GM10847 (cell line): ENCODE results near the gene ISX.

Experiments used
- POLR2A ChIP-seq: IDR thresholded peaks from 2 replicates; pipeline ENCODE4 v1.6.1; 2011; ENCODE audit not compliant: insufficient read length; ENCODE audit errors: extremely low read depth

ISX gene

DNA sequence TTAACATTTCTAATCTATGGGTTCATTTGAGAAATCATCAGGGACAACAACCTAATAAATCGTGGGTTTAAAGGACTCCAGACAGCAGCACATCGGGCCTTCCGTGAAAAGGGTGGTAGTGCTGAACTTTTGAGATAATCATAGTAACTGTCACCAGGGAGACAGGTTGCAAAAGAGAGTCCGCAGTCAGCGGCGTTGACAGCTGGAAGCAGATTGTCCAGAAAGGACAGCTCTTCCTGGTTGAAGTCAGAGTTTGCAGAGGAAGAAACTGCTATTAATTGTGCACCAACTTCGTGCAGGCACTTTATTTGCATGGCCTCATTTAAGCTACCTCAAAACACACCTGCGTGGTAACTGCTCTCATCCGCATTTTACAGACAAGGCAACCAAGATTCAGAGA is 20.5 kb upstream of the ISX start:
- TF ChIP-seq POLR2A = no peak

DNA sequence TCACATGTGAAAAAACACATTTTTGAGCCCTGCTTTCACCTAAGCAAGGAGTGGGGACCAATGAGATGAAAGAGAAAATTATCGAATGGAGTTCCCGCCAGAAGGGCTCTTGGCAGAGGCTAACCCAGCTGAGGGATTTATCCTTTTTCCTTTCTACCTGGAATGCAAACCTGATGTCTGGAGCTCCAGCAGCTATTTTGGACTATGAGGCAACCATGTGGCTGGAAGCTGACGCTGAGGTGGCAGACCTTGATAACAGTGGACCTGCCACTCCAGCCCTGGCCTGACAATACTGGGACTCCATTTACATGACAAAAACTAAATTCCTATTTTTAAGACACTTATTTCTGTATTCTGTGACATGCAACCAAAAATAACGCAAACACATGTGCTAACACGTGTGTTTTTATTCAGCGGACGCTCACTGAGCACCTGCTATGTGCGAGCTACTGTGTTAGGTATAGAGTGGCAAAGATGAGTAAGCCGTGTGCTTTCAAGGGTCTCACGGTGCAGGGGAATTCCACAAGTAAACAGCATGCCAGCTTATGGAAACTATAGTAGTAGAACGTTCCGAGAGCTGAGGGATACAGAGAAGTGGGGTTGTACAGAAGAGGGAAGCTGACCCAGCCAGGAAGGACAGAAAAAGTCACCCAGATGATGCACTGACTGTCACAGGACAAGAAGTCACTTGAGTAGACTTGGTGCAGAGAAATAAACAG is 19.1 kb upstream of the ISX start:
- no peak for TF ChIP-seq POLR2A

DNA sequence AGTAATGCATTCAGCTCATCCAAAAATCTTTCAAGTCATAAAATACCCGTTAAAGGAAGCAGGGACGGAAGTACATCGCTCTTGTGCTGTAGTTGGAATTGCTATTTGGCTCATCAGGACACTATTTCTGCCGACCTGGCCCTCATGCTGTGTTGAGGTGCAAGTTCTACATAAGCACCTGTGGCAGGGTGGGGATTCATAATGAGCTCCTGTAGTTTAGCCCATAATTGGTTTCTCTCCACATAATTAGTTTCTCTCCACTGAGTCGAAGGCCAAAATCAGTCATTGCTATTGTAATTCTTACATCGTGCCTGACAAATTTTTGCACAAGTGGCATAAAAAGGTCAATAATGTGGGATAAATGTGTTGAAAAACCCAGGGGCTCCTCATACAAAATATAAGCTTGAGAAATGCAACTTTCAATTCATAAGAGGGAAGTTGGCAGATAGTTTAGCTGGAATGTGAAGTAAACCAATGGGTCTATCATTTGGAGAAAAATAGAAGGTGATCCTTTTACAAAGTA is 14.9 kb upstream of the ISX start:
- TF ChIP-seq POLR2A = no peak

DNA sequence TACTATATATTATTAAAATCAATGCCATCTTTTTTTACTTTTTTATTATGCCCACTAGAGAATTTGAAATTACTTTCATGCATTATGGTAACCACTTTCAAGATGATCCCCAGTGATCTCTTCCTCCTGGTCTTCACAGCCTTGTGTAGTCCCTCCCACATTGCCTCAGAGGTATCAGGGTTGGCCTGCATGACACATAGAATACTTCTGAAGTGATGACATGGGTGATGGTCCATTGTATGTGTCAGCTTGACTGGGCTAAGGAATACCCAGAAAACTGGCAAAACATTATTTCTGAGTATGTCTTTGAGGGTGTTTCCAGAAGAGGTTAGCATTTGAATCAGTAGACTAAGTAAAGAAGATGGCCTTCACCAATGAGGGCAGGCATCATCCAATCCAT is 14.2 kb upstream of the ISX start:
- TF ChIP-seq POLR2A = no peak

DNA sequence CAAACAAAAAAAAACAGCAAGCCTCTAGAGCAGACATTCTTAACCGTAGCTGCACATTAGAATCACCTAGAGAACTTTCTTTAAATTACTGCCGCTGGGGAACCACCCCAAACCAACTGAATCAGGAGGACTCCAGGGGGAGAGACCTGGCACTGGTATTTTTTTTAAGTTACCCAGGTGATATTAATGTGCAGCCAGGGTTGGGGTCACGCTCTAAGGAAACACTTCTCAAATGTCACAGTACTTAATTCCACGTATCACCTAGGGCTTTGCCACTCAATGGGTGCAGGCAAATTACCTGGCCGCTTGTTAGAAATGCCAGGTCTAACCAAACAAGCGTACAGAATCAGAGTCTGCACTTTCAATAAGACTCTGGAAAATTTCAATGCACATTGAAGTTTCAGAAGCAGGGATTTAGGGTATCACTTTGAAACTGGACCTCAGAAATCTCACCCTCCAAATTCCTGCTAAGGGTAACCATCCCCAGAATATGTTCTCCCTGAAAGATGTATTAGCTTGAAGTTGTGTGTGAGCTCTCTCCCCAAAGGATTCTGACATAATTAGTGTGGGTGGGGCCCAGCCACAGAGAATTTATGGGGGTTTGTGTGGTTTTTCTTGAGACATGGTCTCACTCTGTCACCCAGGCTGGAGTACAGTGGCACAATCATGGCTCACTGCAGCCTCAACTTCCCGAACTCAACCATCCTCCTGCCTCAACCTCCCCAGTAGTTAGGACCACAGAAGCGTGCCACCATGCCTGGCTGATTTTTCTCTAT is 12.7 kb upstream of the ISX start:
- TF ChIP-seq POLR2A = no peak

DNA sequence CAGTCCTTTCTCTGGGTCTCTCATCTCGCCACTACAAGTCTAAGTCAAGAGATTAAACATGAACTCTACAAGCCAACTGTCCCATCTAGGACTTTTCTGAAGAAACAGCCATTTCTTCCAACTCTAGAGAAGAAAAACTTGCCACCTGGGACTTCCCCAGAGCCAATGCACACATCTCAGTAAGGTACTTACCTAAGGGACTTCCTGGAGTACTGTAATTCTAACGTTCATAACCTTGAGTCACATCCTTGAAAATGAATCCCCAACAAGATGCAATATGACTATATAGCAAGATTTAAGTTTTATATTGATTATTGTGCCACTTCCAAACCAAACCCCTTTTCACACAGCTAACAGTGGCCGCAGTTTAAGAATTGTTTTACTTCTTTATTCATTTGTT is 11.9 kb upstream of the ISX start:
- no peak for TF ChIP-seq POLR2A

DNA sequence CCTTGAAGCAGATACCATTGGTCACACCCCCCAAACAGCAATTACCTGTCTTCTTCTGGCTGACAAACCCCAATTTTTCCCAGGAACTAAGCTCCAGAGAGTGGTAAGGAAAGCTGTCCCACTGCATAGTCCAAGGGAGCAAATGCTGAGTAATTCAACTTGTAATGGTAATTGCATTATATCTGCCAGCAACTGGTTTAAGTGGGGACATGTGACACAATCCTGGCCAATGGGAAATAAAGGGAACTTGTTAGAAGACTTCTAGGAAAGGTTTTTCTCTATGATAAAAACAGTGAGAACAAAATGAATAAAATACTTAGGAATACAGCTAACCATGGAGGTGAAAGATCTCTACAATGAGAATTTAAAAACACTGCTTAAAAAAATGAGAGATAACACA is 9.5 kb upstream of the ISX start:
- TF ChIP-seq POLR2A = no peak

DNA sequence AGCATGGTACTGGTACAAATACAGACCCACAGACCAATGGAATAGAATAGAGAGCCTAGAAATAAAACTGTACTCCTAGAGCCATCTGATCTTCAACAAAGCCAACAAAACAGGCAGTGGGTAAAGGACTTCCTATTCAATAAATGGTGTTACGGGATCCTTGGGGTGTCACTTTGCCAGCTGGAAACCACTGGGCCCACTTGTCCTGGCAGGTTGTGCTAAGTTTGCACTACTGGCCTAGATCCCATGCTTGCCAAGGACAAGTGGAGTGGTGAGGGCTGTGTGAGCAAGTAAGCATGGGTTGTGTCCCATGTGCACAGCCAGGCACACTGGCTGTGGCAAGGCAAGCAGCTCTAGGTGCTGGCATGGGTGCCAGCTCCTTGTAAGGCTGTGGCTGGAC is 8.8 kb upstream of the ISX start:
- no peak for TF ChIP-seq POLR2A

DNA sequence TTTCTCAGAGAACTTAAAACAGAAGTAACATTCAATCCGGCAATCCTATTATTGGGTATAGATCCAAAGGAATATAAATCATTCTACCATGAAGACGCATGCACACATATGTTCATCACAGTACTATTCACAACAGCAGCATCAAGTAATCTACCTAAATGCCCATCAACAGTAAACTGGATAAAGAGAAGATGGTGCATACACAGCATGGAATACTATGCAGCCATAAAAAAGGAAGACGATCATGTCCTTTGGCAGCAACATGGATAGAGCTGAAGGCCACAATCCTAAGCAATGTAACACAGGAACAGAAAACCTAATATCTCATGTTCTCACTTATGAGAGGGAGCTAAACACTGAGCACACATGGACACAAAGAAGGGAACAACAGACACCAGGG is 6.3 kb upstream of the ISX start:
- TF ChIP-seq POLR2A = no peak

DNA sequence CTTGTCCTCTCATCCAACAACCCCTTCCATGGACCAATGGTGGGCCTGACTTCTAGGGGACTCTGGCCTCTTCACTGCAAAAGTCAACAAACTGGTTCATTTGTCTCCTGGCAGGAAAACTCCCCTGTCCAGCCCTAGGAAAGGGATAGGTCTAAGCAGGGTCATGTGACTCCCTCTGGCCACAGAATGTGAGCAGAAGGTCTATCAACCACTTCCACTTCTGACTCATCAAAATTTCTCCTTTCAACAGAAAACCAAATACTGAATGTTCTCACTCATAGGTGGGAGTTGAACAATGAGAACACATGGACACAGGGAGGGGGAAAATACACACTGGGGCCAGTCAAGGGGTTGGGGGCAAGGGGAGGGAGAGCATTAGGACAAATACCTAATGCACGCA is 1.3 kb upstream of the ISX start:
- TF ChIP-seq POLR2A = no peak

DNA sequence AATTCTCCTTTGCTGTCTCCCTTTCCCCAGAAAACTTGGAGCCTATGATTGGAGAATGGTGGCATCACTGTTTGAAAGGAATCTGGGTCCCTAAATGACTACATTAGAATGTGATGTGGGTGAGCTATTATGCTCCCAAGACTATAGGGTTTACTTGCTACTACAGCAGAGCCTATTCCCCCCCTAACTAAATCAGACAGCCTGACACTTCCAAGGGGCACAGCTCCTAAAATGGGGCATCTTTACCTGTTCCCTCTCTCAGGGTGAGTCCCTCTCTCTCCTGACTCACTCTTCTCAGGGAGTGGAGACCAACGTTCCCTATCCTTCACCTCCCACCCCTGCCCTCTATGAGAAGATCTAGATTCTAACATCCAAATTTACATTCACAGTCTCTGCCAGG is 775 bp upstream of the ISX start:
- TF ChIP-seq POLR2A = no peak

DNA sequence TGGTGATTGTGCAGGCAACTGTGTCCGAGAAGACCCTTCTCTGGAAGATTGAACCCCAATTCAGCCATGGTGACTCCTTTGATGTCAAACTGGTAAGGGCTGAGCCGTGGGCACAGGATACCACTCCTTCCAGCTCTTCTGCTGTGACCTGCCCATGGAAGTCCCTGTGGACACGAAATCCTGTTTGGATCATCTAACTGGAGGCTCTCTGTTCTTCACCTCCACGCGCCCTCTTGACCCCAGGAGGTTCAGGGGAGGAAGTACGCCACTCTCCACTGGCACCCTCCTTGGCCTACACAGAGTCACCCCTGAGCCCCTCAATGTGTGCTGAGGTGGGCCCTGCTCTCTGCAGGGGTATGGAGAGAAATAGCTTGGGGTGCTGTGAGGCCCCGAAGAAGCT is 810 bp downstream of the ISX start:
- no peak for TF ChIP-seq POLR2A

DNA sequence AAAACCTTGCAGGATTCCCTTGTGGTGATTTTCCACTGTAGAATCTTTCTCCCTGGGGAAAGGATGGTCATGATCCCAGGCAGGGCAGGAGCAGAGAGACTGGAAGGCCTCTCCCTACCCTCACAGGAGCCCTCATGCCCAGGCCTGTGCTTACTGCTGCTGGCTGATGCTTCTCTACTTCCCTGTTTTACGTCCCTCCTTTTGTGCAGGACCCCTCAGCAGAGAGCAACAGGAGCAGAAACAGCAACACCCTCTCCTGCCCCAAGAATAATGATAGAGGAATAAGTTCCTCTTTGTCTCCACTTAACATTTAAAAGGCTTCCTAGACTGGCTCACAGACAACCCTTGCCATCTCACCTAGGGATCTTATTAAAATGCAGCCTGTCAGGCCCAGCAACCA is 3.6 kb downstream of the ISX start:
- TF ChIP-seq POLR2A = no peak

DNA sequence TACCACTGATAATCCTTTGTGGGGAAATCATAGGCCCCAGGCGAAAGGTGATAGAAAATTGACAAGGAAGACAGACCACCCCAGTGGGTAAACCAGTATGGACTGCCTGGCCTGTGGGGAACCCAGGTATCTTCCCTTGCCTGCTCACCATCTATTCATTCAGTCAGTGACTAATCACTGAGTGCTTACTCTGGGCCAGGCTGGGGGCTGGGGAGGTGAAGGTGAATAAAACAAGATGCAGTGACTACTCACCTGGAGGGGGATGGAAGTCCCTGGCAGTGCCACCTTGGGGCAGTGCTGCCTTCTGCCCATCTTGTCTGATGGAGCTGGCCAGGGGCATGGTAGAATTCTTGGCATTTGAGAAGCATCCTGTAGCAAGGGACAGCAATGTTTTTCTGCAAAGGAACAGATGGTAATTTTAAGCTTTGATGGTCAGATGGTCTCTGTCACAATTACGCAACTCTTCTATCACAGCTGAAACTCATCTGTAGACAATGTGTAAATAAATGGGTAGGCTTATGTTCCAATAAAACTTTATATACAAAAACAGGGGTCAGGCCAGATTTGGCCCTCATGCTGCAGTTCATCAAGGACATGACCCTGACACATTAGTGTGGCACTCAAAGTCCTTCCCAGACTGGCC is 4.6 kb downstream of the ISX start:
- TF ChIP-seq POLR2A = no peak

DNA sequence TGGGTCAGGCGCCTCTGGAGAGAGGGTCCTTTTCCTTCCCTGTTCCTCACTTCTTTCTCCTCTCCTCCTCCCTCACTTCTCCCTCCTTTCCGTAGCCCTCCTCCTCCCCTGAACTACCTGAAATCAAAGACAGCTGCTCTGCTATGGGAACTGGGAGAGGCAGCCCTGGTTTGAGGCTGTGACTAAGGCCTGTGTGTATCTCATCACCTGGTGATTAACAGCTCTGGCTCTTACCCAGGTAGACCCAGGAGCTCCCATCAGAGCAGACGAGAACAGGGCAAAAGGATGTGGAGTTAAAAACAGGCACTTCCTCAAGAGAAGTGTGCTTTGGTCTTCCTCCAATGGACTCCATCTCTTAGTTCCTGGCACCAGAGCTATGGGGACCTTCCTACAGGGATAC is 5.8 kb downstream of the ISX start:
- no peak for TF ChIP-seq POLR2A

DNA sequence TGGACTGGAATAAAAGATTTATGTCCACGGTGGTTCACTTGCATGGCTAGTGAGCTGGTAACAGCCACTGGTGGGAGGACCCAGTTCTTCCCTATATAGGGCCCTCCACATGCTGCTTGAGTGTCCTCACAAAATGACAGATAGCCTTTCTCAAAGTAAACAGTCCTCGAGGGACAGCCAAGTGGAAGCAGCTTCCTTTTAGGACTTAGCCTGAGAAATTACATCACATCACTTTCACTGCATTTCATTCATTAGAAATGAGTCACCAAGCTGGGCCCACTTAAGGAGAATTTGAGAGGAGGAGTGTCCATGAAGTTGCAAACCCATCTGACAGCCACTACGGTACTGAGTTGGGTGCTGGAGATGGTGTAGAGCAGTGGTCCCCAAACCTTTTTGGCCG is 7.0 kb downstream of the ISX start:
- TF ChIP-seq POLR2A = no peak
